ENCODE data around the gene ARHGAP1. TPM values are rescaled to one million over a fixed set of nuclear protein-coding genes. Genes with fewer than 3 reads are reported as not detected.
"Not testable (repeated sequence)": the region's sequence is repeated elsewhere in the genome, so short reads cannot be mapped to it uniquely, and the experiment has no call there.

Gene ARHGAP1
- total RNA-seq, 1 donor from 2014 or later: 68.4 TPM

GRCh38 chr11:46725338-46726205 lies 25.2 kb upstream of the ARHGAP1 start:
- ATAC-seq (no peak), DNase-seq (ENCODE audit: missing footprints) (no peak)
- intact Hi-C loops (cut with DNase I): no loop called here

- no peak for ATAC-seq
- no peak for DNase-seq (ENCODE audit: missing footprints)
- intact Hi-C loops (cut with DNase I): no loop called here
These were observed 23.7 kb upstream of the ARHGAP1 start for GRCh38 chr11:46724088-46724487.

GRCh38 chr11:46723359-46723680 lies 22.9 kb upstream of the ARHGAP1 start:
- DNase-seq (ENCODE audit: missing footprints) (no peak), ATAC-seq (no peak)
- intact Hi-C loops (cut with DNase I): no loop called here

GRCh38 chr11:46722566-46723358 lies 22.3 kb upstream of the ARHGAP1 start:
- DNase-seq (ENCODE audit: missing footprints) (no peak), ATAC-seq (no peak)
- intact Hi-C loops (cut with DNase I): no loop called here

GRCh38 chr11:46721286-46721685 lies 20.9 kb upstream of the ARHGAP1 start:
- DNase-seq (ENCODE audit: missing footprints): no peak
- intact Hi-C loops (cut with DNase I): no loop called here
- no peak for ATAC-seq

- DNase-seq (ENCODE audit: missing footprints) (no peak), ATAC-seq (no peak)
- intact Hi-C loops (cut with DNase I): no loop called here
These were observed 19.3 kb upstream of the ARHGAP1 start for GRCh38 chr11:46719543-46720218.

GRCh38 chr11:46719048-46719542 lies 18.7 kb upstream of the ARHGAP1 start, which contains the start of gene F2:
F2 (plus strand) TSS chr11:46719213; CDS start chr11:46719236, 23 bp downstream.
- DNase-seq (ENCODE audit: missing footprints) (no peak), ATAC-seq (no peak)
- intact Hi-C loops (cut with DNase I): no loop called here

GRCh38 chr11:46718155-46719019 lies 18.0 kb upstream of the ARHGAP1 start:
- no peak for DNase-seq (ENCODE audit: missing footprints)
- intact Hi-C loops (cut with DNase I): no loop called here
- ATAC-seq: no peak

GRCh38 chr11:46717825-46718154 lies 17.4 kb upstream of the ARHGAP1 start:
- ATAC-seq; intact Hi-C loops (cut with DNase I); DNase-seq (ENCODE audit: missing footprints): not testable (repeated sequence)

GRCh38 chr11:46712874-46713576 lies 12.6 kb upstream of the ARHGAP1 start:
- intact Hi-C loops (cut with DNase I): loop anchor here (5.0 kb wide), 1 partner anchor 96 kb away; the partner anchor contains the start of genes ATG13 and HARBI1
- no peak for DNase-seq (ENCODE audit: missing footprints)
- ATAC-seq: no peak

GRCh38 chr11:46711303-46711702 lies 10.9 kb upstream of the ARHGAP1 start:
- intact Hi-C loops (cut with DNase I): loop anchor here (5.0 kb wide), 1 partner anchor 94 kb away; the partner anchor contains the start of genes ATG13 and HARBI1
- DNase-seq (ENCODE audit: missing footprints): no peak
- no peak for ATAC-seq

- ATAC-seq (peak; percentile 98), DNase-seq (ENCODE audit: missing footprints) (no peak)
- intact Hi-C loops (cut with DNase I): loop anchor here (5.0 kb wide), 1 partner anchor 94 kb away; the partner anchor contains the start of genes ATG13 and HARBI1
These were observed 10.4 kb upstream of the ARHGAP1 start for GRCh38 chr11:46710821-46711269.

GRCh38 chr11:46709351-46709750 lies 8.9 kb upstream of the ARHGAP1 start:
- ATAC-seq; DNase-seq (ENCODE audit: missing footprints); intact Hi-C loops (cut with DNase I): not testable (repeated sequence)

- intact Hi-C loops (cut with DNase I): no loop called here
- no peak for DNase-seq (ENCODE audit: missing footprints)
- no peak for ATAC-seq
These were observed 6.5 kb upstream of the ARHGAP1 start for GRCh38 chr11:46706886-46707285.

GRCh38 chr11:46705070-46705688 lies 4.8 kb upstream of the ARHGAP1 start:
- intact Hi-C loops (cut with DNase I): no loop called here
- DNase-seq (ENCODE audit: missing footprints): no peak
- no peak for ATAC-seq

GRCh38 chr11:46701078-46701654 lies 747 bp upstream of the ARHGAP1 start:
- ATAC-seq (no peak), DNase-seq (ENCODE audit: missing footprints) (no peak)
- intact Hi-C loops (cut with DNase I): loop anchor here (2.0 kb wide), 1 partner anchor 52 kb away; no protein-coding TSS in a partner anchor

- intact Hi-C loops (cut with DNase I): loop anchor here (10.0 kb wide), 1 partner anchor 84 kb away; the partner anchor contains the start of genes ATG13 and HARBI1
- ATAC-seq (no peak), DNase-seq (ENCODE audit: missing footprints) (no peak)
These were observed 1.8 kb downstream of the ARHGAP1 start for GRCh38 chr11:46698597-46698996.

Data from Right ventricle myocardium inferior (tissue), 1 donor.